ENCODE data around the gene DRAXIN. TPM values are rescaled to one million over a fixed set of nuclear protein-coding genes. Genes with fewer than 3 reads are reported as not detected.

The DRAXIN gene
- total RNA-seq, 1 donor from 2014 or later, result 0.59 TPM

- DNase-seq, result no peak
These were observed 74.9 kb downstream of the DRAXIN start for GRCh38 chr1:11766429-11766776.

- DNase-seq, result no peak
These were observed 76.6 kb downstream of the DRAXIN start for GRCh38 chr1:11767922-11768704.

DNA sequence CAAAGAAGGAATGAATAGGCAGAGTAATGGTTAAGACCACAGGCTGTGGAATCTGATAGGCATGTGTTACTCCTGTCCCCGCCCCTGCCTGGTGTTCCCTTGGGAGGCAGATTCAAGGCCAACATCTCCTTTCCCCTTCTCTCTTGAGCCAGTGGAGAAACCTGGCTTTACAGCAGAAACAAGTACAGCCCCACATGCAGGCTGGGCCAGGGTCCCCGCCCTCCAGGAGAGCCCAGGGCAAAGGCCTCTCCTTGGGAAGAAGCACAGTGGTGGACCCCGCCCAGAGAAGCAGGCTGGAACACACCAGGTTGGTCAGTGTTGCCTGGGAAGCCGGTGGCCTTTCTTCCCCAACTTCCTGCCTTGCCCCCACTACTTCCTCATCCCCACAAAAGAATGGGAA lies 77.3 kb downstream of the DRAXIN start:
- no peak for DNase-seq

DNA sequence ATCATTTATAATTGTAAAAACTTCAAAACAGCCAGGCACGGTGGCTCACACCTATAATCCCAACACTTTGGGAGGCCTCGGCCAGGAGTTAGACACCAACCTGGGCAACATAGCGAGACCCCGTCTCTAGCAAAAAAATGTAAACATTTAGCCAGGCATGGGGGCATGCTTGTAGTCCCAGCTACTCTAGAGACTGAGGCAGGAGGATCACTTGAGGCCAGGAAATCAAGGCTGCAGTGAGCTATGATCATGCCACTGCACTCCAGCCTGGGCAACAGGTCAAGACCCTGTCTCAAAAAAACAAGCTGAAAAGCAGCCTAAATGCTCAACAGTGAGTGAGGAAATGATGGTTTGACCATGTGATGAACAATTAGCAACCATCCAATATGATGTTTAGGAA lies 77.8 kb downstream of the DRAXIN start:
- no peak for DNase-seq

DNA sequence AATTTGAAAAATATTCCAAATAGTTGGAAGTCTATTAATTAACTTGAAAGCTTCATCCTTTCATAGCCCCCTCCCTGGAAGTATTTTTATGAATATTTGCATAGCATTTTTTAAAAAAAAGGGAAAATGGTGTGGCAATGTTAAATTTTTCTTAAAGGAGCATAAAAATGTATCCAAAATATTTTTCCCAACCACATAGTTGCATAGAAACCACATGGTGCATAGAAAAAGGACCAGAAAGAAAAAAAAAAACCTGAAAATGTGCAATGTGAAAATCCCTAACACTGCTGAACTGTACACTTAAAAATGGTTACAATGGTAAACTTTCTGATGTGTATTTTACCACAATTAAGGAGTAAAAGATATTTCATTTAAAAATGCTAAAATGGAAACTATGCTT lies 78.5 kb downstream of the DRAXIN start:
- DNase-seq, result no peak

GRCh38 chr1:11771481-11772043 lies 80.1 kb downstream of the DRAXIN start:
- DNase-seq, result no peak

DNA sequence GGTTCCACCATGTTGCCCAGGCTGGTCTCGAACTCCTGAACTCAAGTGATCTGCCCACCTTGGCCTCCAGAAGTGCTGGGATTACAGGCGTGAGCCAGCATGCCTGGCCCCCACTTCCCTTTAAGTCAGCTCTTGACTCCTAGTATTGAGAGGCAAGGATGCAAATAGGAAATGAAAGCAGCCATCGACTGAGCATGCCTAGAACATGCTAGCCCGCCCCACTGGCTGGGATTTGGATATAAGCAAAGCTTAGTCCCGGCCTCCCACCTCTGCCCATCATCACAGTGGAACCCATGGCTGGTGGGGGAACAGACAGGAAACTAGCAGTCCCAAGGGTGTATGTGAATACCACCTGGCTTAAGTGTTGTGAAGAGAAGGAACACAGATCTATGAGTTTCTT lies 80.9 kb downstream of the DRAXIN start:
- DNase-seq, result no peak

DNA sequence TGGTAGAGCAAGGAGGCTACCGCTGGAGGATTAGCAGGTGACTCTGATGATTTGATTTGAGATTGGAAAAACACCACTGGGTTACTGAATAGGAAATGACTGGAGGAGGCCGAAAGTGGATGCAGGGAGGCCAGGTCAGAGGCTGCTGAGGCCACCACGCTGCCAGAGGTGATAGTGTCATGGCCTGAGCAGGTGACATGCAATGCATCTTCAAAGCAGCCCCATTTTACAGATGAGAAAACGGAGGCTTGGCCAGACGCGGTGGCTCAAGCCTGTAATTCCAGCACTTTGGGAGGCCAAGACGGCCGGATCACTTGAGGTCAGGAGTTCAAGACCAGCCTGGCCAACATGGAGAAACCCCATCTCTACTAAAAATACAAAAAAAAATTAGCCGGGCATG lies 83.2 kb downstream of the DRAXIN start:
- DNase-seq, result no peak

Other genes with a start within 250 kb of the DRAXIN start
- gene DISP3, start 212.6 kb upstream of the DRAXIN start, total RNA-seq, result 0.30 TPM
- 0.99 TPM for gene FBXO2, start 37.3 kb upstream of the DRAXIN start, total RNA-seq
- gene FBXO44, start 36.8 kb upstream of the DRAXIN start, total RNA-seq, result 9.3 TPM
- 5.1 TPM for gene FBXO6, start 27.5 kb upstream of the DRAXIN start, total RNA-seq
- 21.6 TPM for gene MAD2L2, start 10.6 kb upstream of the DRAXIN start, total RNA-seq
- 15.7 TPM for gene AGTRAP, start 44.4 kb downstream of the DRAXIN start, total RNA-seq
- 0.69 TPM for gene C1orf167, start 70.5 kb downstream of the DRAXIN start, total RNA-seq
- 22.5 TPM for gene MTHFR, start 114.3 kb downstream of the DRAXIN start, total RNA-seq
- 9.4 TPM for gene CLCN6, start 114.5 kb downstream of the DRAXIN start, total RNA-seq
- 1.3 TPM for gene NPPA, start 156.1 kb downstream of the DRAXIN start, total RNA-seq
- gene NPPB, start 167.2 kb downstream of the DRAXIN start, total RNA-seq, result not detected
- 17.6 TPM for gene KIAA2013, start 234.7 kb downstream of the DRAXIN start, total RNA-seq
- 72.6 TPM for gene PLOD1, start 243.0 kb downstream of the DRAXIN start, total RNA-seq